T-helper 2 cell treated with Interferon-gamma antibody and Interleukin-4, amounts not matched to agents 5 μg/mL and 100 μg/mL, for 36 hours (primary cell): Measurements from ENCODE around the gene TRPM7.

Experiments
- DNase-seq: peaks from one replicate; pipeline ENCODE4 v3.0.0; 2021; ENCODE audit warnings: low spot score
- H3K27ac Mint-ChIP-seq: one replicate; pipeline ENCODE4 v1.8.0; 2021; ENCODE audit warnings: mild to moderate bottlenecking, mixed read lengths
- H3K27me3 Mint-ChIP-seq: one replicate; pipeline ENCODE4 v1.8.0; 2021; ENCODE audit warnings: low read depth, mixed read lengths
- H3K36me3 Mint-ChIP-seq: one replicate; pipeline ENCODE4 v1.8.0; 2021; ENCODE audit warnings: low read depth, mixed read lengths
- H3K4me1 Mint-ChIP-seq: one replicate; pipeline ENCODE4 v1.8.0; 2021; ENCODE audit warnings: low read depth, mixed read lengths
- H3K4me3 Mint-ChIP-seq: one replicate; pipeline ENCODE4 v1.8.0; 2022; ENCODE audit warnings: mild to moderate bottlenecking, moderate library complexity, mixed read lengths
- H3K9me3 Mint-ChIP-seq: one replicate; pipeline ENCODE4 v1.8.0; 2021; ENCODE audit warnings: mixed read lengths

Gene TRPM7

DNA sequence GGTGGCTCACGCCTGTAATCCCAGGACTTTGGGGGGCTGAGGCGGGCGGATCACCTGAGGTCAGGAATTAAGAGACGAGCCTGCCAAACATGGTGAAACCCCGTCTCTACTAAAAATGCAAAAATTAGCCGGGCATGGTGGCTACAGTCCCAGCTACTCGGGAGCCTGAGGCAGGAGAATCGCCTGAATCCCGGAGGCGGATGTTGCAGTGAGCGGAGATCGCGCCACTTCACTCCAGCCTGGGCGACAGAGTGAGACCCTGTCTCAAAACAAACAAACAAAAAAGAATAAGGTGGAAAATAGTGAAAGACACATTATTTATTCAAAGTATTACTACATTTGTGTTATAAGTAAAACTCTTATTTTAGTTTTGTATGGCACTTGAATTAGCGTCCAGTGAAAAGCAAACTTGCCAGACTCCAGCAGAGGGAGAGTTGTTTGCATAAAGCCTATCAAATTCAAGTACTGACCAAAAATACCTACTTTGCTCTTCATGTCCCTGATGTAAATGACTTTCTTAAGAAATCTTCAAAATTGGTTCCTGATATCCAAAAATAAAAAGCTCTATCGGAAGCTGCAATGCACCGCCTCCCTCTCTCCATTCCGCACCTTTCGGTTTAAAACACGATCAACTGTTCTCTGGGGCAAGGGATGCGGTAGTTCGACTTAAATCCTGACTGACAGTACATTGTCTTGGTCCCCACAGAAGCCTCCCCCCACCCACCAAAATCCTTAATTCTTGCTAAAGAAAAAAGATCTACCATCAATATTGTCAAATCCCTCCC, 1.2 kb downstream of the TRPM7 start:
- H3K4me3 Mint-ChIP-seq: peak overlapping the region; percentile 99
- H3K9me3 Mint-ChIP-seq: no peaks in the 10 kb centered on the region
- H3K4me1 Mint-ChIP-seq: peaks cover 37% of the 10 kb centered on the region
- DNase-seq: no peak
- no peaks in the 10 kb centered on the region for H3K27me3 Mint-ChIP-seq
- H3K27ac Mint-ChIP-seq: peak overlapping the region; percentile 98
- H3K36me3 Mint-ChIP-seq: peaks cover 33% of the 10 kb centered on the region

DNA sequence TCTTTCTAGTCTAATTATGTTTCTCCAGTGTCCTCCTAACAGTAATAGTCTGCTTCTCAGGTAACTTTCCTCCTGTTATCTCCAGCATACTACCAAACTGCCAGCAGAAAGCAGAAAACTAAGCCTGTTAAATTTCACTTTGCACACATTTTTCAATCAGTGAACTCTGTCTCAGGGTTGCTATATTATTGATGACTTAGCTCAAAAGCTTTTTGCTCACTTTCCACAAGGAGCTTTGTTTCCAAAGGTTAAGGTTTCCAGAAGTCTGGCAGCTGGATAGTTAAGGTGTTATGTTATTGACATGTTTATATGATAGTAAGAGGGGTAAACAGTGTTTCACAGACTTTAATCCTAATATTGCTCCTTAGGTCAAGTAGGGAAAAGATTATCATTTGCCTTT, 5.1 kb downstream of the TRPM7 start:
- Mint-ChIP-seq H3K4me3 (no peak overlapping the region), H3K9me3 (no peaks in the 10 kb centered on the region), H3K36me3 (peaks cover 32% of the 10 kb centered on the region), H3K4me1 (peaks cover 23% of the 10 kb centered on the region), H3K27me3 (no peaks in the 10 kb centered on the region), H3K27ac (no peak overlapping the region)
- no peak for DNase-seq

DNA sequence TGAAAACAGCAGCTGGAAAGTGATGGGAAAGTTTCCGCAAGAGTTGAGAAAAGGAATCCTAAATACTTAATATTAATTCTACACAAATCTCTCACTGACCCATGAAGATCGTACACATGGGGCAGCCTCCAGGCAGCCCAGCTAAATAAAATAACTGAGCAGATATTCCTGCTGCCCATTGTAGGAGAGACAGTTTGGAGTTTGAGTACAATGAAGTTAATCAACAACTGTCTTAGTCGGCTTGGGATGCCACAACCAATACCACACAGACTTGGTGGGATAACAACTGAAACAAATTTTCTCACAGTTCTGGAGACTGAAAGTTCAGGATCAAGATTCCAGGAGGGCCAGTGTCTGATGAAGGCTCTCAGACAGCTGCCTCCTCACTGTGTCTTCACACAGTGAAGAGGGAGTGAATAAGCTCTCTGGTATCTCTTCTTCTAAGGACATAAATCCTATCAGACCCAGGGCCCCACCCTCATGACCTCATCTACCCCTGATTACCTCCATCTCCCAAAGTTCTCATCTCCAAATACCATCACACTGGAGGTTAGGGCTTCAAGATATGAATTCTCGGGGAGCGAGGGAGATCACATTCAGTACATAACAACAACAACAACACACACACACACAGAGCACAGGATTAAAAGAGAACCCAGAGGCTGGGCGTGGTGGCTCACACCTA, 9.7 kb downstream of the TRPM7 start:
- Mint-ChIP-seq H3K36me3 (peaks cover 9% of the 10 kb centered on the region), H3K9me3 (no peaks in the 10 kb centered on the region), H3K27me3 (no peaks in the 10 kb centered on the region), H3K4me1 (peaks cover 14% of the 10 kb centered on the region), H3K4me3 (no peak overlapping the region), H3K27ac (no peak overlapping the region)
- DNase-seq: no peak

DNA sequence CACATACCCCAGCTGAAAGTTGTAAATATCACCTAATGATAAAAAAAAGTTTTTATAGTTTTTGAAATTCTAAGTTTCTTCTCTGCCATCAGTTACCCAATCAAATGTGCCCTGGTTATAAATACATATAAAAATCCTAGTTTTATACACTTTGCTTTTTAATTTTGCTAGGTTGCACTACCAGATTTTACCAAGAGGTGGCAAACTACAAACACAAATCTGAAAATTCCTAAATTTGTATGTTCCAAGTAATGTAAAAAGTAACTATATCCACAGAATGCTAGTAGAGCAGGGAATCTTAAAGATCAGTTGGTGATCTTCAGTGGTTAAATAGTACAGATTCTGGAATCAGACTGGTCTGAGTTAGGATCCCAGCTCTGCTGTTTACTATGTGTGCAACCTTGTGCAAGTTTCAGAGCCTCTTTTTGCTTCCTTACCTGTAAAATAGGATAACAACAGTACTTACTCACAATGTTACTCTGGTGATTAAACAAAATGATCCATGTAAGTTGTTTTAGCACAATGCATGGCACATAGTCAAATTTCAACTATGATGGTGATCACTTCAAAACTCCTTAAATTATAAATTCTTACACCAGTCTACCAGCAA, 11.0 kb downstream of the TRPM7 start:
- H3K4me3 Mint-ChIP-seq: no peak overlapping the region
- H3K4me1 Mint-ChIP-seq: peaks cover 7% of the 10 kb centered on the region
- DNase-seq: no peak
- H3K27ac Mint-ChIP-seq: no peak overlapping the region
- peaks cover 10% of the 10 kb centered on the region for H3K36me3 Mint-ChIP-seq
- no peaks in the 10 kb centered on the region for H3K27me3 Mint-ChIP-seq
- no peaks in the 10 kb centered on the region for H3K9me3 Mint-ChIP-seq

DNA sequence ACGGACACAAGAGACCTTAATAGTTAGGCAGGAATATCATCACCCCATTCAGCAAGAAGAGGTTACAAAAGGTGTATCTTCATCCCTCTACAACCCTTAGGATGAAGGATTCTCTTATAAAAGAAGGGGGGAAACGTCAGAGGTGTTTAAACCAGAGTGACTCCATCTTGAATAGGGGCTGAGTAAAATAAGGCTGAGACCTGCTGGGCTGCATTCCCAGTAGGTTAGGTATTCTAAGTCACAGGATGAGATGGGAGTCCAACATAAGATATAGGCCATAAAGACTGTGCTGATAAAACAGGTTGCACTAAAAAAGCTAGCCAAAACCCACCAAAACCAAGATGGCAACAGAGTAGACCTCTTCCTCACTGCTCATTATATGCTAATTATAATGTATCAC, 16.5 kb downstream of the TRPM7 start:
- H3K4me1 Mint-ChIP-seq: peaks cover 3% of the 10 kb centered on the region
- H3K4me3 Mint-ChIP-seq: no peak overlapping the region
- H3K27me3 Mint-ChIP-seq: no peaks in the 10 kb centered on the region
- H3K36me3 Mint-ChIP-seq: peaks cover 11% of the 10 kb centered on the region
- H3K9me3 Mint-ChIP-seq: no peaks in the 10 kb centered on the region
- DNase-seq: no peak
- no peak overlapping the region for H3K27ac Mint-ChIP-seq

DNA sequence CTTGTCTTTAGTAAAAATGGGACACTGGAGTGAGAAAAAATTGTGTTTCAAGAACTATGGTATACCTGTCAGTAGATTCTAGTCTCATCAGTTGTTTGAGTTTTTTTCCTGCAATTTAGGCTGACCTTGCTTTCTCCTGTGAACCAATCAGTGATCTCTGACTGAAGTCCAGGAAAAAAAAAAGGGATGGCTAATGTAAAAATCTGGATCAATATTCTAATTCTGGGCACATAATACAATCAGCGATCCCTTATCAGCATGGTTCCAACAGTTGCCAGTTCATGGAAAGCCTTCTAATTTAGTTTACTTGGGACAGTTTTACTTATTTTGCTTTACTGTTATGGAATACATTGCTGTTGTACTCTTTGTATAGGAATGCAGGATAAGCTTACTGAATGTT, 17.0 kb downstream of the TRPM7 start:
- Mint-ChIP-seq H3K27ac (no peak overlapping the region), H3K4me1 (peaks cover 3% of the 10 kb centered on the region), H3K27me3 (no peaks in the 10 kb centered on the region), H3K36me3 (peaks cover 10% of the 10 kb centered on the region), H3K9me3 (no peaks in the 10 kb centered on the region), H3K4me3 (no peak overlapping the region)
- DNase-seq: no peak

DNA sequence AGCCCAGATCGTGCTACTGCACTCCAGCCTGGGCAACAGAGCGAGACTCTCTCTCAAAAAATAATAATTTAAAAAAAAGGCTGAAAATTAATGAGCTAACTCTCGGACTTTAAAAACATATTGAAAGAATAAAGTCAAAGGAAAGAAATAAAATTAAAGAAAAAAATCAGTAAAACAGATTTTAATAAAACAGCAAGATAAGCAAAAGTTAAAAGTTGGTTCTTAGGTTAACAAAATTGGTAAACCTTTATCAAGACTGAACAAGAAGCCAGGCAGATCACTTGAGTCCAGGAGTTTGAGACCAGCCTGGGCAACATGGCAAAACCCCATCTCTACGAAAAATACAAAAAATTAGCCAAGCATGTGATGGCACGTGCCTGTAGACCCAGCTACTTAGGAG, 20.7 kb downstream of the TRPM7 start:
- H3K27me3 Mint-ChIP-seq: no peaks in the 10 kb centered on the region
- H3K27ac Mint-ChIP-seq: no peak overlapping the region
- H3K36me3 Mint-ChIP-seq: peaks cover 23% of the 10 kb centered on the region

DNA sequence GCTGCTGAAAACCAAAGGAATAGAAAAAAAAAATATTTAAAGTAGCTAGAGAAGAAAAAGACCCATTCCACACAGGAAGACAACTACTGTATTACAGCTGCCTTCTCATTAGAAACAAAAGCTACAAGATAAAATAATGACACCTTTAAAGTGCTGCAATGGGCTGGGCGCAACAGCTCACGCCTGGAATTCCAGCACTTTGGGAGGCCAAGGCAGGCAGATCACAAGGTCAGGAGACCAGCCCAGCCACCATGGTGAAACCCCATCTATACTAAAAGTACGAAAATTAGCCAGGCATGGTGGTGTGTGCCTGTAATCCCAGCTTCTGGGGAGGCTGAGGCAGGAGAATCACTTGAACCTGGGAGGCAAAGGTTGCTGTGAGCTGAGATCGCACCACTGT, 31.0 kb downstream of the TRPM7 start:
- no peaks in the 10 kb centered on the region for H3K9me3 Mint-ChIP-seq
- H3K4me1 Mint-ChIP-seq: peaks cover 4% of the 10 kb centered on the region
- H3K36me3 Mint-ChIP-seq: peaks cover 73% of the 10 kb centered on the region
- DNase-seq: no peak
- H3K4me3 Mint-ChIP-seq: no peak overlapping the region
- H3K27ac Mint-ChIP-seq: no peak overlapping the region
- H3K27me3 Mint-ChIP-seq: no peaks in the 10 kb centered on the region

More for the DNA sequence above, 20.7 kb downstream of the TRPM7 start:
- H3K4me1 Mint-ChIP-seq: peaks cover 3% of the 10 kb centered on the region
- no peak for DNase-seq
- H3K9me3 Mint-ChIP-seq: no peaks in the 10 kb centered on the region
- H3K4me3 Mint-ChIP-seq: no peak overlapping the region

DNA sequence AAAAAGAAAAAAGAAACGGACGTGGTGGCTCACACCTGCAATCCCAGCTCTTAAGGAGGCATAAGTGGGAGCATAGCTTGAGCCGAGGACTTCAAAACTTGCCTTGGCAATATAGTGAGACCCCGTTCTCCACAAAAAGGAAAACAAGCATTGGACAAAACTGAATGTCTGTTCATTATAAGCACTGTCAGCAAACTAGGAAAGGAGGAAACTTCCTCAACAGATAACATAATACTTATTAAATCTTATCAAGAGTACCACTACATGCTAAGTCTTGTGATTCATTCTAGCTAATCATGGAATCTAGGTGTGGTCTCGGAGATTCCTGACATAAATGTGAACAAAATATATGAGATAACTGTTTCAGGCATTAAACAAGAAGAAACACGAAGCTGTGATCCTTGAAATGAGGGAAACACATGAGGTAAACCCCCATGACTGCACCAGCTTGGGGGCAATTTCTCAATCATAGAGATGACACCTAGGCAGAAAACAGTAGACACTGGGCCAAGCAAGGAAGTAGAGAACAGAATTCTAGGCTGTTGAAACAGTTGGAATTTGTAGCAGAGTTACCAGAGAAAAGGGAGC, 33.3 kb downstream of the TRPM7 start:
- Mint-ChIP-seq H3K27ac (no peak overlapping the region), H3K36me3 (peaks cover 69% of the 10 kb centered on the region), H3K4me3 (no peak overlapping the region), H3K27me3 (no peaks in the 10 kb centered on the region), H3K4me1 (peaks cover 4% of the 10 kb centered on the region), H3K9me3 (no peaks in the 10 kb centered on the region)
- DNase-seq: no peak

DNA sequence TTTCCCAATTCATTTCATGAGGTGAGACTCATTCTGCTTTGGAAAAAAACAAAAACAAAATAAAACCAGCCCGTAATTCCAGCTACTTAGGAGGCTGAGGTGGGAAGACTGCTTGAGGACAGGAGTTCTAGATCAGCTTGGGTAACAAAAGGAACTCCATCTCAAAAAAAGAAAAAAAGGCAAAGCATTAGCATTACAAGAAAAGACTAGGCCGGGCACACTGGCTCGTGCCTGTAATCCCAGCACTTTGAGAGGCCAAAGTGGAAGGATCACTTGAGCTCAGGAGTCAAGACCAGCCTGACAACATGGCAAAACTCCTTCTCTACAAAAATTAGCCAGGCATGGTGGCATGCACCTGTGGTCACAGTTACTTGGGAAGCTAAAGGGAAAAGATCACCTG, 33.9 kb downstream of the TRPM7 start:
- H3K27me3 Mint-ChIP-seq: no peaks in the 10 kb centered on the region
- DNase-seq: no peak
- no peak overlapping the region for H3K4me3 Mint-ChIP-seq
- peaks cover 4% of the 10 kb centered on the region for H3K4me1 Mint-ChIP-seq
- H3K27ac Mint-ChIP-seq: no peak overlapping the region
- no peaks in the 10 kb centered on the region for H3K9me3 Mint-ChIP-seq
- peaks cover 68% of the 10 kb centered on the region for H3K36me3 Mint-ChIP-seq

DNA sequence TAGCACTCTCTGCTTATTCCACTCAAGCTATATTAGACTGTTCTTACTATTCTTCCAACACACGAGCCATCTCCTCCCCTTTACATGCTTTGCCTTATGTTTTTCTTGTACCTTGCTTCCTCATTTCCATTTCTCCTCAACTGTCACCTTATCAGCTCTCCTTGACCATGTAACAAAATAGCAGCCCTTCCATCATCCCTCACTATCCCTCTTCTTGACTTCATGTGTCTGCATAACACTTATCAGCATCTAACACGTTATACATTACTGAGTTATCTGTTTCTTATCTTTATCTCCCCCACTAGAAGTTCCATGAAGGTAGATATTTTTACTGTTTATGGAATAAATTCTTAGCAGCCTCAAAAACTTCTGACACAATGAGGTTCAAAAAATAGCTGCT, 45.3 kb downstream of the TRPM7 start:
- no peak for DNase-seq
- no peaks in the 10 kb centered on the region for H3K9me3 Mint-ChIP-seq
- H3K4me1 Mint-ChIP-seq: peaks cover 4% of the 10 kb centered on the region
- H3K27ac Mint-ChIP-seq: no peak overlapping the region
- no peaks in the 10 kb centered on the region for H3K27me3 Mint-ChIP-seq
- H3K36me3 Mint-ChIP-seq: peaks cover 50% of the 10 kb centered on the region
- H3K4me3 Mint-ChIP-seq: no peak overlapping the region

DNA sequence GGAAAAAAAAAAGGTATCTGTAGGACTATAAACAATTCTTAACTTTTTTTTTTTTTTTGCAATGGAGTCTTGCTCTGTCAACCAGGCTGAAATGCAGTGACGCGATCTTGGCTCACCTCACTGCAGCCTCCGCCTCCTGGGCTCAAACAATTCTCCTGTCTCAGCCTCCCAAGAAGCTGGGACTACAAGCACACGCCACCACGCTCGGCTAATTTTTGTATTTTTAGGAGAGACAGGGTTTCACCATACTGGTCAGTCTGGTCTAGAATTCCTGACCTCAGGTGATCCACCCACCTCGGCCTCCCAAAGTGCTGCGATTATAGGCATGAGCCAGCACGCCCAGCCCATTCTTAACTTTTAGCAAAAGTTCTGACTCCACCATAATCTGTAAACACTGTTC, 50.5 kb downstream of the TRPM7 start:
- Mint-ChIP-seq H3K36me3 (peaks cover 48% of the 10 kb centered on the region), H3K9me3 (no peaks in the 10 kb centered on the region), H3K4me1 (peaks cover 6% of the 10 kb centered on the region), H3K27me3 (no peaks in the 10 kb centered on the region), H3K27ac (no peak overlapping the region), H3K4me3 (no peak overlapping the region)
- DNase-seq: no peak

DNA sequence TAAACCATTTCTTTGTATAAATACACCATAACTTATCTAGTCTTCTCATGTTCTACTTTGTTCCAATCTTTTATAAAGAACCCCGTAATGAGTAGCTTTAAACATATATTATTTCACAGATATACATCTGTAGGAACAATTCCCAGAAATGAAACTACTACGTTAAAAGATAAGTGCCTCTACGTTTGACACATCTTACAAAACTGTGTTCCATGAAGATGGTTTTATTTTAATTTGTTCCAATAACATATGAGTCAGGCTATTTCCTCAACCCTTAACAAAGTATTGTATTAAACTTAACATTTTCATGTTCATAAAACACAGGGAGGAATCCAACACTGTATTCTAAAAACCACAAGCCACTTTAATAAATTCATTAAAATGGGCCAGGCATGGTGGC, 52.9 kb downstream of the TRPM7 start:
- Mint-ChIP-seq H3K27ac (peak overlapping the region; percentile 20), H3K4me3 (no peak overlapping the region), H3K36me3 (peaks cover 44% of the 10 kb centered on the region), H3K4me1 (peaks cover 5% of the 10 kb centered on the region), H3K27me3 (no peaks in the 10 kb centered on the region), H3K9me3 (no peaks in the 10 kb centered on the region)
- no peak for DNase-seq

DNA sequence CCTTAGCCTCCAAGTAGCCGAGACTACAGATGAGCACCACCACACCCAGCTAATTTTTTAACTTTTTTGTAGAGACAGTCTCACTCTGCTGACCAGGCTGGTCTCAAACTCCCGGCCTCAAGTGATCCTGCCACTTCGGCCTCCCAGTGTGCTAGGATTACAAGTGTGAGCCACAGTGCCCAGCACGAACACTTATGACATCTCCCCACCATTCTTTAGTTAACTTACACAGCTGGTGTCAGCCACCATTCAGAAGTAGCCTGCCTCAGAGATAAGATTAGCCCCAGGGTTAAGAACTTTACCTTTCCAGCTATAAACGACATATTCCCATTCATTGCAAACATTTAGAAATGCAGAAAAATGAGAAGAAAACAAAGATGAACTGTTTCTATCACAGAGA, 58.2 kb downstream of the TRPM7 start:
- no peak overlapping the region for H3K4me3 Mint-ChIP-seq
- H3K9me3 Mint-ChIP-seq: no peaks in the 10 kb centered on the region
- peaks cover 12% of the 10 kb centered on the region for H3K4me1 Mint-ChIP-seq
- H3K27me3 Mint-ChIP-seq: no peaks in the 10 kb centered on the region
- peaks cover 48% of the 10 kb centered on the region for H3K36me3 Mint-ChIP-seq
- peak overlapping the region; percentile 44 for H3K27ac Mint-ChIP-seq
- no peak for DNase-seq
